GM19023 (cell line): ENCODE results near the gene SAMD3.
"Not testable (repeated sequence)": the region's sequence is repeated elsewhere in the genome, so short reads cannot be mapped to it uniquely, and the experiment has no call there.

Source experiments
- ATAC-seq: cut with Tn5 transposase; IDR thresholded peaks from one replicate; pipeline ENCODE4 v1.9.1; 2021; ENCODE audit warnings: mild to moderate bottlenecking, moderate library complexity; ENCODE audit not compliant: unreplicated experiment

Gene SAMD3

DNA sequence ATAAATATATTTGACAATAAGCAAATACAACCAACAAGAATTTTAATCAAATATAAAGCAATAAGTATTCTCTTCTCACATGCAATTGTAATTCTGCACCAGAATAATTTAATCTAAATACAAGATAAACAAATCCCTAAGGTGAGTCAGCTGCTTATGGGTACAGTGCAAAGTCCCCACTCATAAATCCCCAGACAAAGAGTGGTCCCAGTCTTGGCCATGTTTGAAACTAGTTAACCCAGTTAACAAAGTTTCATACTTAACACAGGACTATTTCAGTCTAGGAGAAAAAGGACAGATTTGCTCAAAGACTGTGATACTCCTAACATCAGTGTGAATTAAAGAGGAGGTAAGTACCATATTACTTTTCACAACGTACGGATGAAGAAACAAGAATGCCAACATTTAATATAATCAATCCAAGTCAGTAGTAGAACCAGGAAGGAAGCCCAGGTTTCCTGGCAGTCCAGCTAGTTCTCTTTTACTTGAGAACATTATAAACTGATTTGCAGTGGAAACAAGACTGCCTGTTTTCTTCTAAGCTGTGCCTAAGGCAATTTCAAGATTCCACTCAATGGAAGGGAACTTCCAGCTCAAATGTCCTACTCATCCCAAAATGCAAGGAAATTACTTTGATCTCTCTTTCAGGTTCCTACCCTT, 10.4 kb downstream of the SAMD3 start:
- no peak for ATAC-seq

DNA sequence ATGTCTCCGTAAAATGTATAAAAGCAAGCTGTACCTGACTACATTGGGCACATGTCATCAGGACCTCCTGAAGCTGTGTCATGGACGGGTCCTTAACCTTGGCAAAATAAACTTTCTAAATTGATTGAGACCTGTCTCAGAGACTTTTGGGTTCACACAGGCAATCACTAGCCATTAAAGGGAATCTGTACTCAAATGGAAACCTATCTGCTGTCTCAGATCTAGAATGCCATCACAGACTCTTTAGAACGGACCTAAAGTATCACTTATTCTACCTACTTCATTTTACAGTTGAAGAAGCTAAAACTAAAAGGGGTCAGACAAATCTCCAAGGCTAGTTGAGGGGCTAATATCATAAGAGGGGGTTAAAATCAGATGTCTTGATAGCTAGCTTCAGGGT, 11.1 kb downstream of the SAMD3 start:
- no peak for ATAC-seq

DNA sequence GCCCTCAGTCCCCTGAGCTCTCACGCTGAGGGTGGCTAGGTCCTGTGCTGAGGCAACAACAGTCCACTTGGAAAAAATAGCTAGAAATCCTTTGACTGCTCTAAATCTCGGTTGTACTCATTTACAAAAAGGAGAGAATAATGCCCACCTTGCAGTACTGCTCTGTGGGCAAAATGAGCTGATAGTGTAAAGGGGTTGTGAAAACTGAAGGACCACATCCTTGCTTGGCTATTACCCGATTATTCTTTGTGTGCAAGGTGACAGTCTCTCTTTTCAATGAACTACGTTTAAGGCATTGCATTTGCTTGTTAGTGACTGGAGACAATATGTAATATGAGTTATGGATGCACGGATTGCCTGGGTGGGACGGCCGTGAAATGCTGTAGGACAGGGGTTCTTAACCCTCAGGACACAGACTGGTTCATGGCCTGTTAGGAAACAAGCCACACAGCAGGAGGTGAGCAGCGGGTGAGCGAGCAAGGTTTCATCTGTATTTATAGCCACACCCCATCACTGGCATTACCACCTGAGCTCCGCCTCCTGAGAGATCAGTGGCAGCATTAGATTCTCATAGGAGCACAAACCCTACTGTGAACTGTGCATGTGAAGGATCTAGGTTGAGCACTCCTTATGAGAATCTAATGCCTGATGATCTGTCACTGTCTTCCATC, 14.6 kb downstream of the SAMD3 start:
- ATAC-seq = no peak

- ATAC-seq = no peak
Observed at GRCh38 chr6:130206479-130206878, 16.3 kb downstream of the SAMD3 start.

GRCh38 chr6:130204322-130204721, 18.4 kb downstream of the SAMD3 start:
- ATAC-seq = no peak

GRCh38 chr6:130203370-130203769, 19.4 kb downstream of the SAMD3 start:
- ATAC-seq = no peak

GRCh38 chr6:130202782-130203181, 20.0 kb downstream of the SAMD3 start:
- peak; percentile 71 for ATAC-seq

DNA sequence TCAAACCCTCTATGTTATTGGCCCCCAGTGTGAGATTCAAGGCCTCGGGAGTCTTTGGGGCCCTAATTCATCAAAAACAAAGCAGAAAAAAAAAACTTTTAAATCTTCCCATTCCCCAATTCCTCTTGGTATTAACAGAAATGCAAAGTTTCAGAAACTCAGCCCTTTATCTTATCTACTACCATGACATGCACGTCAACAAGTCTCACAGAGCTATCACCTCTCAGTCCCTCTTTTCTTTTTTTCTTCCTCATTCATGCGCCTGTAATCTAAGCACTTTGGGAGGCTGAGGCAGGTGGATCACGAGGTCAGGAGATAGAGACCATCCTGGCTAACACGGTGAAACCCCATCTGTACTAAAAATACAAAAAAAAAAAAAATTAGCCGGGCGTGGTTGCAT, 22.7 kb downstream of the SAMD3 start:
- ATAC-seq = no peak

GRCh38 chr6:130198483-130199035, 24.2 kb downstream of the SAMD3 start:
- no peak for ATAC-seq

GRCh38 chr6:130197816-130198482, 24.8 kb downstream of the SAMD3 start:
- ATAC-seq = not testable (repeated sequence)

DNA sequence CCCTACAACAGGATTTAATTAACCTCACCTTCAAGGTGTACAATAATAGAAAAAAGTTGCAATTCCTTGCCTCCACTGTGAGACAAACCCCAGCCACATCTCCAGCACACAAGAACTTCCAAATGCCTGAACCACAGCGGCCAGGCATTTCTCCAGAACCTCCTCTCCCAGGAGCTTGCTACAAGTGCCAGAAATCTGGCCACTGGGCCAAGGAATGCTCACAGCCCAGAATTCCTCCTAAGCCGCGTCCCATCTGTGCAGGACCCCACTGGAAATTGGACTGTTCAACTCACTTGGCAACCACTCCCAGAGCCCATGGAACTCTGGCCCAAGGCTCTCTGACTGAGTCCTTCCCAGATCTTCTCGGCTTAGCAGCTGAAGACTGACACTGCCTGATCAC, 28.3 kb downstream of the SAMD3 start:
- ATAC-seq = not testable (repeated sequence)

GRCh38 chr6:130190701-130191690, 31.8 kb downstream of the SAMD3 start:
- no peak for ATAC-seq

GRCh38 chr6:130189531-130190397, 33.0 kb downstream of the SAMD3 start:
- ATAC-seq = no peak

DNA sequence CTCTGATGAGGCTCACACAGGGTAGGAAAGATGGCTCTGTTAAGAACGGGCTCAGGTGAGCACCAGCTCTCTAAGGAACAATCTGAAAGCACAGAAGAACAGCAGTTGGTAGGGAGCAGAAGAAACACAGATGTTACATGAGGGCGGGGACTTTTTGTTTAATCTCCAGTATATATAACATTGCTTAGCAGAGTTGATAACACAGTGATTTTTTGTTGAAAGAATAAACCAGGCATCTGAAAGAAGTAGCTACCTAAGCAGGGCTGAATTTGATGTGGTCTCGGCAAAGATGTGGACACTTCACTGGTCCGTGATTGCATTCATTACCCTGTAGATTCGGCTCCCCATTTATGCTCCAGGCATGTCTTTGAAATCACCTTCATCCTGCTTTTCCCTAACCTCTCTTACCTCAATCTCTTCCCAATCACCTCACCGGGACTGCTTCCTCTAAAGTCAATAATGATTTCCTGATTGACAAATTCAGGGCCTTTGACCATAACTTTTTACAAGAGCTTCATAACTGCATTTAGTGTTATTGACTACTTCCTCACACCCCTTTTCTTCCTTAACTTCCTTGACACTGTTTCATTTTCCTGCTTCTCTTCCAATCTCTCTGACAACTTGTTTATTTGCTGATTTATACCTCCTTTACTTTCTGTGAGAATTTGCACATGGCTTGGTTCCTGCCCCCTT, 34.4 kb downstream of the SAMD3 start:
- ATAC-seq = no peak

- no peak for ATAC-seq
Observed at GRCh38 chr6:130187335-130188206, 35.2 kb downstream of the SAMD3 start.

DNA sequence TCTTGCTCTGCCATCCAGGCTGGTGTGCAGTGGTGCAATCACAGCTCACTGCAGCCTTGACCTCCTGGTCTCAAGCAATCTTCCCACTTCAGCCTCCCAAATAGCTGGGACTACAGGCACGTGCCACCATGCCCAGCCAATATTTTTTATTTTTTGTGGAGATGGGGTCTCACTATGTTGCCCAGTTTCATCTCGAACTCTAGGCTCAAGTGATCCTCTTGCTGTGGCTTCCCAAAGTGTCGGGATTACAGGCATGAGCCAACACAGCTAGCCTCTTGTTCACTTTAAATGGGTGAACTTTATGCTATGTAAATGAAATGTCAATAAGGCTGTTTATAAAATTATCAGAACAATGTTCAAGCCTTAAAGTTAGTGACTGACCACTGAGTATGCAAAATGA, 37.1 kb downstream of the SAMD3 start:
- ATAC-seq = no peak

DNA sequence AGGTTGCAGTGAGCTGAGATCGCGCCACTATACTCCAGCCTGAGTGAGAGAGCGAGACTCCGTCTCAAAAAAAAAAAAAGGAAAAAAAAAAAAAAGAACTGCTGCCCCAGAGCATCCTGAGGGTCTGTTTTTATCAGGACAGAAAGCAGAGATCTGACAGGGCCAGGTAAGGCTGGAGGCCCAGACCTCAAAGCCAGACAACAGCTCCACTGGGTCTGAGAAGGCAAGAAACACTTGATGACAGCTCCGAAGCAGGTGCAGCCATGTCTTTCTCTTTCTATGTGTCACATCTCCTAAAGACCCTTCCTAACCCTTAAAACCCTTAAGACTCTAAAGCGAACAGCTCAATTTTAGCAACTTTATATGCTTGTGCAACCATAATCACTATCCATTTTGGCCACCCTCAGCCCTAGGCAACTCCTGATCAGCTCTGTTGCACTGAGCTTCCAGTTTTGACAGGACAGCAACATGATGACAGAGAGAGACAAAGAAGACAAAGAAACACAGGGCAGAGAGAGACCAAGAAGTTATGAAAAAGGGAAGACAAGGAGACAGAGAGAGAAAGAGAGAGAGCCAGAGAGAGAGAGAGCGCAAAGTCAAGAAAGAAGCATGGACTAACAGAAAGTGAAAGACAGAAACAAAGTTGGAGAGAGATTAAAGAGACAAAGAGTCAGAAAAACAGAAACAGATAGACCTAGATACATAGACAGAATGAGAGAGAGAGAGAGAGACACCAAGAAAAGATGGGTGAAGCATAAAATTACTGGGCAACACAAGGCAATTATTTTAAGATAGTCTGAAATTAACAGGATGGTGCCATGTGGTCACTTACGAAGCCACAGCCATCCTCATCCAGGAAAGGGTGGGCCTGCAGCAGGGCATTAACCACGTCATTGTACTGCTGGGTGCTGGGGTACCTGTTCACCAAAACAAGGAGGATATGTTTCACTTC, 39.2 kb downstream of the SAMD3 start:
- no peak for ATAC-seq
